NCI-H526 treated with DMSO at 0.1 percent for 48 hours (cell line): ENCODE results near the gene PRKCH.
"Not testable (repeated sequence)": the region's sequence is repeated elsewhere in the genome, so short reads cannot be mapped to it uniquely, and the experiment has no call there.

Source experiments
- DNase-seq: peaks from one replicate; lab custom pipeline; 2025; lab: John Stamatoyannopoulos, UW

The PRKCH gene

DNA sequence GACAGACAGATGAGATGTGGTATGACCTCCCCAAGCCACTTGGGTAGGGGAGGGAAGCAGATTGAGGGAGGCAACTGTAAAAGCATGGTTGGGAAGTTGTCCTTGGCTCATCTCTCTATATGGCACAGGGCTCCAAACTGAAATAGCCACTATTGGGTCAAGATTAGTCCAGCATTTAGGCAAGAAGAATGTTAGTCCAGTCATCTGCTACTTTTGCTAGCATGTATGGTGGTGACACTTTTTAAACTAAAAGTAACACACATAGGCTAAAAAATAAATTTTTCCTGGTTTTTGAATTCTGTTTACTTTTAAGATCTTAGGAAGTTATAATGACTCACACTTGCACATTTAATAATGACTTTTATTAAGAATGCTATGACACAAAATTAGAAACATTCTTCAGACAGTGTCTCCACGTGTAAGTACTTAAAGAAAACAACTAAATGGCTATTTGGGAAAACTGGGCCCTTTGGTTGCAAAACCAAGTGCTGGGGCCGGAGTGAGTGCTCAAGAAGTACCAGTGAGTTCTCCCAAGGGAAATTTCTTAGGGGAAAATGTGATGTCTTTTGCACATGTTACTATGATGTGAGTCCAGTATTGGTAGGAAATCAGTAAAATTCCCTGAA, 194.9 kb downstream of the PRKCH start:
- DNase-seq: no peak

DNA sequence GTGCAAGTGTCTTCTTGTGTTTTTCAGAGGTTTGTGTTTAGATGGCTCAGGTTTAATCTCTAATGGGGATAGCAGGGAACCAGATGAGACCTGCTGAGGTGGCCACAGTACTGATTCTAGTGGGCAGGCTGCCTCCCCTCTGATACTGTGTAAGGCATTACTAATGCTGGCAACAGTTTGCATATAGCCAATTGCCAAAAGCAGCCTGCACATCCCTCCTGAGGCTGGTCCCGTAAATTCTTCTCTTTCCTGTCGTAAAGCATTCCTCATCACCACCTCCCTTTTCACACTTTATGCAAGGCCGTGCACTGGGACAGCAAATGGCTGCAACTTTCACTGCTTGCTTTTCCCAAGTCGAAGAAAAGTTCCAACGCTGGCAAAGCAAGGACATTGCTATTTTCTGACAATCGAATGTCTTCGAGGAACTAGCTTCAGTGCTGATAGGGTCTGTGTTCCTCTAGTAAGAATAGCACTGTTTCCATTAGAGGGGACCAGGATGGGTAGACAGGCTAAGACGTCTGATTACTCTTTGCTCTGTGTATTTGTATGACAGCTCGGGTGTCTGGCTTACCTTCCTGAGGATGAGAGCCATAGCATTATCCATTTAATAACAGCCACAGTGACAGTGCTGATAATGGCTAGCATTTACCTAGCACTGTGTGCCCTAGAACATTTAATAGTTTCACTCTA, 195.7 kb downstream of the PRKCH start:
- no peak for DNase-seq

DNA sequence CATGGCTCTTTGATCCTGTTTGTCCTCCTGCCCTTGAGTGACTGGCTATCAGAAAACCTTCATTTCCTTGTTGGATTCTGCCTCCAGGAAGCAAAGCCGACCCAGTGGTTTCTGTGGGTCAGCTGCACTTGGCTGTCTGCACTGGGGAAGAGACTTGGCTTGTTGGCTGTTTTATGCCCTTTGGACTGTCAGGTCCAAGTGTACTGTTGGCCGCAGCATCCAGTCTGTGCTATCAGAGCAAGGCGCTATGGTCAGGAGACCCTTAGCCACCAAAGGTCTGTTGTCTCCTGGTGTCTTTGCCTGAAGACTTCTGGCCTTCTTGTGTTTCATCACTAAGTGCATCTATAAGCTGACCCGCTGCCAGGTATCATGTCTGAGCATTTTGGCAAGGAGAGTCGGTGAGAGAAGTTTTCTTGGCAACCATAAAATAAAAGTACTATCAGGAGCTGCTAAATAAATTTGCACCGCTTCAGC, 196.6 kb downstream of the PRKCH start:
- DNase-seq: no peak

DNA sequence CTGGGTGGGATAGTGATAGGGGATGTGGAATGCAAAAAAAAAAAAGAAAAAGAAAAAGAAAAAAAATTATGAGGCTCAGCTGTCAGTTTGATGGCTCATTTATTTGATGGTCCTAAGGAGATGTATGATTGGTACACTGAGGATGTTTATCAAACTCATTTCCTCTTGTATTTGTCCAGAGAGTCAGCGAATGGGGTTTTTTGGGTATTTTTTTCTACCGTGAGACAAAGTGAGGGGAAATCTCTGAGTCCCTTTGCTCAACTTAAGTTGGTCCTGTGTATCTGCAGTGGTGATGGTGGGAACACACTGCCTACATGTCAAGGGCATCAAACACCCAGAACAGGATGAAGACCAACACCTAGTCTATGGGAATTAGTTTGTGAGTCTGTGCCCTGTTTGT, 197.0 kb downstream of the PRKCH start:
- DNase-seq: no peak

DNA sequence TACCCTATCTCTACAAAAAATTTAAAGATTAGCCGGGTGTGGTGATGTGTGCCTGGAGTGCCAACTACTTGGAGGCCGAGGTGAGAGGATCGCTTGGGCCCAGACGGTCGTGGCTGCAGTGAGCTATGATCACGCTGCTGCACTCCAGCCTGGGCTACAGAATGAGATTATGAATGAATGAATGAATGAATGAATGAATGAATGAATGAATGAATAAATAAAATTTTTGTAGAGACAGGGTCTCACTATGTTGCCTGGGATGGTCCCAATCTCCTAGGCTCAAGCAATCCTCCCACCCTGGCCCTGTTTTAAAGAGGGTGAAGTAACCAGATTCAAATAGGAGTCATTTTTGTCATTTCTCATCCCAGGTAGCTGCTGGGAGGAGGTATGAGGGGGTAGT, 197.7 kb downstream of the PRKCH start:
- no peak for DNase-seq

DNA sequence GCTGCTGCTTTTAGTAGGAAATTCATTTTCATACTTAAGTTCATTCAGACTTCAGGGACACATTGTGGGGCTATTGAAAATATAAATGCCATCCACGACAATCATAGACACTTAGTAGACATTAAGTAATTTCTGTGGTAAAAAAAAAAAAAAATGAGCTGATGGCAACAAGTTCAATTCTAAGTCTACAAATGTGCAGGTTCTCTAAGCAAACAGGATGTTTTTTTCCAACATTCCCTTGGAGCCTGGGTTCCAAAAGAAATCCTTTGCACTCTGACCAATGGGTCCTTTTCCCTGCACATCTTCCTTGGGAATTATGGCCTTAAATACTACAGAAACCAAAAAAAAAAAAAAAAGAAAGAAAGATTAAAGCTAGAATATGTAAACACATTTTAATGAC, 198.4 kb downstream of the PRKCH start:
- DNase-seq: no peak

DNA sequence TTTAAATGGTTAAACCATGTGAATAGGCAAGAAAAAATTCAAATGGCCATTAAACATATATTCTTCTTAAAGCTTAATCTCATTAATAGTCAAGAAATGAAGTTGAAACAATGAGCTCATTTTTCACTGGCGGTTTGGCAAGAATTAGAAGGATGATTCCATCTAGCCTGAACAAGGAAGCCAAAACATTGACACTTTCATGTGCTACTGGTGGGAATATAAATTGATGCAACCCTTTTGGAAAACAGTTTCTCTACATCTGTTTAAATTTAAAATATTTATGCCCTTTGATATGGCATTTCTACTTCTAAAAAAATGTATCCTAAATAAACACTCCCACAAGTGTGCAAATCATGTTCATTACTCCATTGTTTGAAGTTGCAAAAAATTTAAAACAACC, 199.2 kb downstream of the PRKCH start:
- no peak for DNase-seq

DNA sequence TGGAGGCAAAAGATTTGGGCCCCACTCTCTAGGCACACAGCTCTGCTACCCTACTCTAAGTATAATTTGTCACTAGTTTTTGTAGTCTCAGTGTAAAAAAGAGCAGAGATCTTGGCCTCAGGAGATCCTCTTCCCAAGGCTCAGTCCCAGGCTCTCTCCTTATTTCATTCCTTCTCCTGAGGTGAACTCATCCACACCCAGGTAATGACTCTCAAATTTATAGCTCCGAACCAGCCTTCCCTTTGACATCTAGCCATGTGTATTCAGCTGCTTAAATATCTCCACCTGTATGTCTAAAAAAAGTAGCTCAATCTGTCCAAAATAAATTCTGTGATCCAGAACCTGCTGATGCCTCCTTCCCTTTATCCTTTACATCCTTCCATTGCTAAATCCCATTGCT, 200.4 kb downstream of the PRKCH start:
- DNase-seq: no peak

DNA sequence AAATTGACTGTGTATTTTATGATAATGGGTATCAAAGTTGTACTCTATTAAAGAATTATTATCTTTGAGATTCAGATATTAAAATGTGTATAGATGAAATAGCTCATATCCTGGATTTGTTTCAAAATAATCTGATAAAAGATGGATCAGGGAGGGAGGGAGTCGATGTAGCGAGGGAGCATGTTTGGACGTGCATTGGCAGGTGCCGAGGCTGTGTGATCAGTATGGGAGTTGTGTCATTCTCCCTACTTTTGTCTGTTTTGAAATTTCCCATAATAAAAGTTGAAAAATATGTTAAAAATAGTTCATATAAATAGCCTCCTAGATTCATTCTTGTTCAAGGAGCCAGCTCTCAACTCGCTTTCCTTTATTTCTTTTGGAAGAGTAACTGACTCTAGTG, 202.4 kb downstream of the PRKCH start:
- no peak for DNase-seq

DNA sequence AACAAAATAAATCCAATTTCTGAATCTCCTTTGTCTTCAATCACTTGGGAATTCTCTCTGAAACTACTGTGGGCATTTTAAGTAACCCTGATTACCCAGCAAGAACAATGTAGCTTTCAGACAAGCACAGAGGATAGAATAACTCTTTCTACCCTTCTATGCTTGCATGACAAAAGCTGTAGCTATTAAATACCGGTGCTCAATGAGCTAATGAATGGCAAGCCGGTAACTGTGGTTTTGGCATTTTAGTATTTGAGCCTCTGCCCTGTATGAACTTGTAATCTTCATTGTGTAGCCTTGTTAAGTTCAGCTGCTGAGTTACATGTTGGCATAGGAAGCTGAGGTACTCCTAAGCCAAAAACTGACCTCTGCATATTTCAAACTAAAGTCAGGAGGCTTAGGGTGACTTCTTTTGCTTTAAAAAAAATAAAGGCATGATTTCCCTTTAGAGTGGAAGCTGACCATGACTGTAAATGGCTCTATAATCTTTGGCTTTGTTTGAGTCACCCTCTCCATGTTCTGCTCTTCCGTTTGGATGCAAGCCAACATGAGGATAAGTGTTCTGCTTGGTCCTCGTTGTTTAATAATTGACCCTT, 202.9 kb downstream of the PRKCH start:
- no peak for DNase-seq

DNA sequence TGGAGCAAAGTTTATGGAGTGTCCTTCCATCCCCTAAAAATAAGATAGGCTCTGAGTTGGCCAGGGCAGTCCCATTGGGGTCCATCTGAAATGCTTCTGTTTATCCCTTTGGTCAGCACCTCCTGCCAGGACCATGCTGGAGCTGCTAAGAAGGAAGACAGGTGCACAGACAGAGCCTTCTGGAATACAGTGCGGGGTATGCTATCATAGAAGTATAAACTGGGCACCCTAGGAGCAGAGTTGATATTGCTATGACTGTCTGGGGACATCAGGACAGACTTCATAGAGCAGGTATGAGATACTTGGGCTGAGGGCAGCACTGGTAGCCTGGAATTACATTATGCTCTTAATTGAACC, 203.5 kb downstream of the PRKCH start:
- no peak for DNase-seq

DNA sequence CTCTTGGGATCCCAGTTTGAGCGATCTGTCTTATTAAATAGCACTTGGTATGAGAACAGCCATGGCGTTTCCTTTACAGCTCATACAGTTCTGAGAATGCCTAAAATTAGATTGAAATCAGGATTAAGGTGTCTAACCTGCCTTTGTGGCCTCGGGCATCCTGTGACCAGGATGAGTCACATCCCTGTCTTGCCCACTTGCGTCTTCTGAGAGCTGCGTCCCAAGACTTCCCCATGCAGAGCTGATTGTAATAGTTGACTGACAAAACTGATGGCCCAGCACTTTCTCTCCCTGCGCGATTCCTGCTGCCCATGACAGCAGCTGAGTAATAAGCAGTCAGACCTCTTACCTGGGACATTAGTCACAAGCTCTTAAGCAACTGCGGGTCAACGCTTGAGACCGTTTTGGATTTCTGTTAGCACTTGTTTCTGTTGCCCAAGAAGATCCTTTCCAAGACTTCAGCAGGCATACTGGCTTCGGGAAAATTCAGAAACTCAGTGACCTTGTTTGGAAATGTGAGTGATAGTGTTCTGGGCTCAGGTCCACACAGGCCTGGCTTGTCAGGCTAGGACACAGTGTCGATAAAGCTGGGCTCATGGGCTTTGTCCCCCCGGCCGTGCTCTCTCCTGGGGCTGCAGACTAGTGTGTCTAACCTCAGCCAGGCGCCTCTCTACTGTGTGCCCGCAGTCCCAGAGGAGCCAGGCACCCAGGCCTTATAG, 204.1 kb downstream of the PRKCH start:
- no peak for DNase-seq

DNA sequence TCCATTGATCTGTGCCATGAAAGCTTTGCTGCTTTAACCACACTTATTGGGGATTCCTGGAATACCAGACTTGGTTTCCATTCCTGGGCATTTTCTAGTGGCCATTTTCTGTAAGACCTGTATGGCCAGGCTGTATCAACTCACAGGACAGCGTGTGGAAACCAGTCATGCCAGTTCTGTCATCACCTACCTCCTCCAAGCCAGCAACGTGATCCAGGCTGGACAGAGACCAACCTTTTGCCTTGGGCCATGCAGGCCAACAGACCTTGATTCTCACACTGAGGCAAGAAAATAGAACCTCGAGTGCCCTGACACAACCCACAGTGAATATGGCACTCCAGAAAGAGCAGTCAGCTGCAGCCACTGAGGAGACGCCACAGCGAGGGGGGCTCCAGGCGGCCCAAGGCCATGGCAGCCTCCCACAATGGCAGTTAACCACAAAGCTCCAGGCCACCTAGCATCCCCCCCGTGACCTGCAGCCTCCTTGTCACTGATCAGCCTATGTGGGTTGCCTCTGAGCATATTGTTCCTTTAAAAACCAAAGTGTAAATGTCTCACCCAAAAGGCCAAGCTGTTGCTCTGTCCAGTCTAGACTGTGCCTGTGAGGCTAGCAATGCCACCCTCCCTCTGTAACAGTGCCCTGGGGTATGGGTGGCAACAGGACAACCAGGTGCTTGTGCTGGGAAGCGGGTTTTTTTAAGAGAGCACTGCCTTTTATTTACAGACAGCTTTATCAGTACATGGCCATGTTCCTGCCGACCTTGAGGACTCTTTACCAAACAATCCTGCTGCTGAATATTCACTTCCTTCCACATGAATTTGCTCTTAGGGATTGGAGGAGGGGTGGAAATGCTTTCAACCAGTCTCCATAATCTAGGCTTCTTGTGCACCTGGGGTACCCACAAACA, 205.3 kb downstream of the PRKCH start:
- no peak for DNase-seq

DNA sequence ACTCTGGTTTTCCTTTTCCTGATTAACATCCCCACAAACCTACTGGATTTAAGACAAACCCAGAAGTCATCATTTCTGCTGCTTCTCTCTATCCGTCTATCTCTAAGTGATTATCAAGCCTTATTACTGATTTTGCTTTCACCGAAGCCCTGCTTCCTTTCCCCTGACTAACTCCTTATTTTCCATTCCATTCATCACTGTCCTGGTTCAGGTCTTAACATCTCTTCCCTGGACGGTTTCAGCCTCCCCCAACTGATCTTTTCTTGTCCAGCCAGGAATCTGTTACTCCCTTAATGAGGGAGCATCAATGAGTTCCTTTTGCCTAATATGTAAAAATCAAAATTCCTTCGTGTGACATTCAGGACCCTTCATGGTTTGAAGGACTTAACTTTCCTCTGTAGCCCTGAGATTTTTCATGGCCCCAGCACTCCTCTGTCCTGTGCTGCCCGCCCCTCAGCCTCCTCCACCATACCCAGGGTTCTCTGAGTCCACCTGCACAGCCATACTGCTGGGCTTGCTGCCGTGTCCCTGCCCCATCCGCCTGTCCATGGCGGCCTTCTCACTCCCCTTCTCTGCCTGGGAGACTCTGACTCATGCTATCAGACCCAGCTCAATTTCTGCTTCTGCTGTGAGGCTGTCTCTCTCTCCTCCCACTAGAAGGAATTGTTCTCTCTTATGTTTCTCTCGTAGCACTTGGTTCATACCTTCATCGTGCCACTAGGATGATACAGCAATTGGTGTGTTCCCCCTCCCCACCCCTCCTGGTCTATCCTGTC, 206.1 kb downstream of the PRKCH start:
- no peak for DNase-seq

DNA sequence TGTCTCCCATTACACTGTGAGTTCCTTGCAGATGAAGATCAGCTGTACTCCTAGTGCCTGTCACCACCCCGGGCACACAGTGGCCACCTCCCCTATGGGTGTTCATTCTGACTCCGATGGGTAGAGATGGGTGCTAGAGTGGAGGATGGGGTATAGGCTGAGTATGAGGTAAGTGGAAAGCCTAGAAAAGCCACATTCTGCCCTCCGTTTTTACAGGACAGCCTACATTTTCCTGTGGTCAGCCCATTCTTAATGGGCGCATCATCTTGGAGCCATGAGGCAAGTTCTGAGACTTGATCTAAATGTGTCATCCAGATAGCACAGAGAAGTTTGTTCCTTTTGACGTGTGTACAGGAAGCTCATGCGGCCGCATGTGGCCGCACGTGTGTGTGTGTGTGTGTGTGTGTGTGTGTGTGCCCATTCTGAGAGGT, 207.2 kb downstream of the PRKCH start:
- no peak for DNase-seq

DNA sequence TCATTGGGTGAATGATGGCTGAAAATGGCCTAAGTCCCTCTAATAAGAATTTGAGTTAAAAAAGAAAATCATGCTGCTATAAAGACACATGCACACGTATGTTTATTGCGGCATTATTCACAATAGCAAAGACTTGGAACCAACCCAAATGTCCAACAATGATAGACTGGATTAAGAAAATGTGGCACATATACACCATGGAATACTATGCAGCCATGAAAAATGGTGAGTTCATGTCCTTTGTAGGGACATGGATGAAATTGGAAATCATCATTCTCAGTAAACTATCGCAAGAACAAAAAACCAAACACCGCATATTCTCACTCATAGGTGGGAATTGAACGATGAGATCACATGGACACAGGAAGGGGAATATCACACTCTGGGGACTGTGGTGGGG, 208.0 kb downstream of the PRKCH start:
- DNase-seq: not testable (repeated sequence)

DNA sequence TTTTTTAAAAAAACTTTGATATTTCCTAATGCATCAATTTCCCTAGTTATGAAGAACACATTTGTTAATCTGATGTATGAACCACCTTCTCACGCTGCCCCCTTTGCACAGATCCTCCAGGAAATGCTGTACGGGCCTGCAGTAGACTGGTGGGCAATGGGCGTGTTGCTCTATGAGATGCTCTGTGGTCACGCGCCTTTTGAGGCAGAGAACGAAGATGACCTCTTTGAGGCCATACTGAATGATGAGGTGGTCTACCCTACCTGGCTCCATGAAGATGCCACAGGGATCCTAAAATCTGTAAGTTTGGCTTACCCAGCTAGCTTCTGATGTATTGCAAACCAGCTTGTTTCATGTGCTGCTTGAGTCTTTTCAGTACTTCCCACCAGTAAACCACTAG, 208.9 kb downstream of the PRKCH start:
- no peak for DNase-seq

DNA sequence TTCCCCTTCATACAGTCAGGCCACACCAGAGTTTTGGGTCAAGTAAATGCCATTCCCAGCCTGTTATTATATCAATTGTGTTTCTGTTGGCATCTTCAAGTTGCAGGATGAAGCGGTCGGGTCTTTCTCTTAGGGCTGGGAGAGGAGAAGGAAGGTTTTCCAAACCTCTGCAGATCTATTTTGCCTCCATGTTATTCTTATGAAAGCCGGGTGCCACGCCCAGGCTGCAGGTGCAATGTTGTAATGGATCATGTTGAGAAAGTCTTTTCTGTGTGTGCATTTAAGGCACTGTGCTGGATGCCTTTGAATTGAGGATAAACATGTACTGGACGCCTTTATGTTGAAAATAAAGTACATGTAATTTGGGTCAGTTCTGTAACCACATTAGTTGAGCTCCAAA, 209.5 kb downstream of the PRKCH start:
- DNase-seq: no peak

DNA sequence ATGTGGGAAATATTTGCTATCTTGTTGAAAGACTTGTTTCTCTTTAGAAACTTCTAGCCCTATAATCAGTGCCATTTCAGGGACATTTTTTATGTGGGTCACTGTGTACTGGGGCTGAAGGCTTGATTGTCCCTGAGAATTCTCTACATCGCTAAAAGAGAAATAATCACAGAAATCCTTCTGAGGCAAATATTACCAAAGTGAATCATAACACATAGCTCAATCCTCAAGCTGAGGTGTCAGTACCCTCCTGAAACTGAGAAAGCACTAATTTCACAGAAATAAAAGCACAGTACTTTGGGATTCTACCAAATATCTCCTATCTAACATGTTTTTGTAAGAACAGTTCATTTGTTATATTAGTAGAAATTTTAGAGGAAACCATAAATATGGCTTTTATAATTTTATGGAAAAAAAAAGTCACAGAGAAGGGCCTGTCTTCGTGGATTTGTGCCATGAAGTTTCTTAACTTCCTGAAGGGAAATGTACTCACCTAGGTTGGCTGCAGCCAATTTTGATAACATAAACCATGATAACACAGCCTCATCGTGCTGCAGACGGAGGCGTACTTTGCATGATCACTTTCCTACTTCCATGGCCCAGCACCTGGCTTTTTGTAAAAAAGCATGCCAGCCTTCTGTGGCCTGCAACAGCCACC, 210.2 kb downstream of the PRKCH start:
- peak; percentile 34 for DNase-seq

DNA sequence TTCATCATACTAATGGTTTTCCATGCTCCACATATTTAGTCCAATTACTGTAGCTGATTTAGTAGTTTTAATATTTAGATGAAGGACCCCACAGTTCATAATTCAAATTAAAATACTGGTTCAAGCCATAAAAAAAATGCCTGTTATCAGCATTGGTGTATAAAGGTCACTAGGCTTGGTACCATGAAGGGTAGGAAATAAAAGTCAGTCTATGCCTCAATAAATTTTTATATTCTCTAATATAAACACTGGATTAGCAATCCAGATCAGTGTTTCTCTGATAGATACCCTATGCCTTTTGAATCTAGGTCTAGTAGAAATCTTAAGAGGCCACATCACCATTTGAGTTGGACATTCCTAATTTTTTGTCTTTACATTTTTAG, 210.7 kb downstream of the PRKCH start:
- no peak for DNase-seq

DNA sequence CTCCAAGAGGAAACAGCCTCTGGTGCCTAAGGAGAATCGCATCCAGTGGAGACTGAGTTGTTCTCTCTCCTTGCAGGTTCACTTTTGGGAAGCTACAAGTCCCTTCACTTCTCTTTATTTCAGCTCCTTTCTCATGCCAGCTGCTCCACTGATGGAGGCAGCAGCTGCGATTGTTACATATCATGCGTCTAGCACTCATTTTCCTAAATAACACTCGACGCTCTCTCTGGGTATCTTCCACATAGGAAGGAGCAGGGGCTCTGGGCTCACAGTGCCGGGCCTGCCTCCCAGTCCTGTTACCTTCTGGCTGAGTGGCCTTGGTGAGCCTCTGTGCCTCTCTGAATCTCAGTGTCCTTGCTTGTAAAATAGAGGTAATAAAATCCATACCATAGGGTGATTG, 211.4 kb downstream of the PRKCH start:
- peak; percentile 36 for DNase-seq
